Left forelimb (tissue), 1 donor: ENCODE data around the gene ASTN2.

Source experiments
- DNase-seq: peaks from one replicate; pipeline ENCODE4 v3.0.0-alpha.2; 2018; ENCODE audit warnings: low spot score

The ASTN2 gene

DNA sequence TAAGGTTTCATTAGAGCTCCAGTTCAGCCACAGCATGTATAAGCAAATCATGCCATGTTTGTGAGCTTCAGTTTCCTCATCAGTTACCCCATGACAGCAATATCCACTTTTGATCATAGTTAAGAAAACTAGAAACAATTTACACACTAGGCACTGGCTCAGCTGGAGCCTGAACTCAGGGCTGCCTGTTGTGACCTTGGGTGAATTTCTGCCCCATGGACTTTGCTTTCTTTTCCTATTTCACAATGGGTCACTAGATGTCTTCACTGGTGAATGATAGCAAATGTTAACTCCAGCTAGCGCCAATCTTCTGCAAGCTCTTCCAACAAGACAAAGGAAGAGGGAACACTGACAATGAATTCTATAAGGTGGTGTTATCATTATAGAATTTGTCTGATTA lies 961.1 kb downstream of the ASTN2 start:
- DNase-seq: no peak

- no peak for DNase-seq
Observed at GRCh38 chr9:116452634-116453033, 962.2 kb downstream of the ASTN2 start.

- DNase-seq: no peak
Observed at GRCh38 chr9:116452227-116452626, 962.6 kb downstream of the ASTN2 start.

DNA sequence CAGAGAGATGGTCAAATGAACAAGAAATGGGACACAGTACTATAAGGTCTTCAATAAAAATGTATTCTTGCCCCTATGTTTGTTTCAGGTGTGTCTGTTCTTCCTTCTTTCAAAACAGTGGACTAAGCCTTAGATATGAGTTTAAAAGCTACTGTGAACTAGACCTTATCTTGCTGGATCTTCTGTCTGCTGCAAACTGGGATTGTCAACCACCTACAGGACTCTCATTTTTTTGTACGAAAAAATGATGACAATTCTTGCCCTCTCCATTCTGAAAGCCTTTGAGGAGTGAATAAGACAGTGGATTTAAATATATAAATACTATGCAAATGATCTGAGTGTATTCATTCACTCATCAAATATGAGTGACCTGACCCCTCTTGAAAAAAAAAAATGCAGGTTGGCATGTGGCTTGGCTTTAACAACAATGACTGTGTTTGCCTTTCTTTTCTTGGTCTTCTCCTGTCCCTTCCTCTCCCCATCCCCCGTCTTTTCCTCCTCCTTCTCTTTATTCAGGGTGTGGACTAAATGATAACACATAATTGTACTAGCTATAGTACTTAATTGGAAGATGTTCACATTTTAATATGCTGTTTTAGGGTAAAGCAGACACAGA lies 963.2 kb downstream of the ASTN2 start:
- DNase-seq: no peak

DNA sequence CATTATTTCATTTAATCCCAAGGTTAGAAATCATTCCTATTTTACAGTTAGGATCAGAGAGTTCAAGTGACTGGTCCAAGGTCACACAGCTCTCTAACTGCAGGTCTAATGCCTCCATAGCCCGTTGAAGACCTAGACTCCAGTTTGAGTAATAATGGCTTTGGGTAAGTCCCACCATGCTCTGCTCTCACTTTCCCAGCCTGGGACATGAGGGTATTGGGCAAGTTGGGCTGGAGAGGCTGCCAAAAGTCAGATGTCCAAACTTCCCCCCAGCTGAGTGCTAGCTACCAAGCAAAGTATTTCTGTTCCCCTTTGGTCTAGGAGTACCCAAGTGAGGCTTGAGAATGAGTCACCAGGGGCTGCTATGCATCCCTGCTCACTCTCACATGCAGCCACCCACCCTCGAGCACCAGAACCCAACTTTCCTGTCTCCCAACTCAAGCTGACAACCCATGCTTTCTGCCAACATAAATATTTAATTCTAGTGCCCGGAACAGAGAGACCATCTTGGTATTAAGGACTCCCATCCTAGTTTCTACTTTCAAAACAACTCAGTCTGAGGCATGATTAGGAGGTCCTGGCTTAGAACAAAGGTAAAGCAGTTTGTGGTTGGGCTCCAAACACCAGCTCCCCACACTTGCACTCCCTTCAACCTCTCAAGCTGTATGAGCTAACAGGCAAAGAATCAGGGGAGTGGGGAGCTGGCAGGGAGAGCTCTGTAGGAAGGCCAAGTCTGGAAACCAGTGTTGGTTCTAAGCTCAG lies 964.3 kb downstream of the ASTN2 start:
- DNase-seq: no peak

DNA sequence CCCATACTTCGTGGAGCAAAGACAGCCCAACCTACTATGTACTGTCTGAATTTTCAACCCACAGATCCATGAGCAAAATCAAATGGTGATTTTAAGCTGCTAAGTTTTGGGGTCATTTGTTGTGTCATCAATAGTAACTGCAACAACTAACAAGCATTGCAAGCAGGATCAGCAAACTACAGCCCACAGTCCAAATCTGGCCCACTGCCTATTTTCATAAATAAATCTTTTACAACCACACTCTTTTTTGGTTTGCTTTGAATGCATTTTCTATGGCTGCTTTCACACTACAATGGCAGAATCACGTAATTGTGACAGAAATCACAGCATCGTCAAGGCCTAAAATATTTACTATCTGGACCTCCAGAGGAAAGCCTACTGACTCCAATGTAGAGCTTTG lies 964.9 kb downstream of the ASTN2 start:
- no peak for DNase-seq

DNA sequence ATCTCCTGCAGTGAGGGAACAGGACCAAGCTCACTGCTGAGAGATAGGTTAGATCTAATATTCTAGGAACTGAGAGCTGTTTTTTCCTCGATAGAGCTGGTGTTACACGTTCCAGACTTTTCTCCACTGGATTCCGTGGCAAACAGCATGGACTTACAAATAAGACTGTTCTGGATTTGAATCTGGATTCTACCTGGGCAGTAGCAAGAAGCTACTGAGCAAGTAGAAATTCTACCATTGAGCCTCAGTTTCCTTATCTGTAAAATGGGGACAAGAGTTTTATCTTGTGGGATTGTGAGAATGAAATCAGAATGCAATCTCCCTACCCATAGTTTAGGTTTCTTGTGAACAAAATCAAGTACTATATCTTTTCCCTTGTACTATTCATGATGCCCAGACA lies 966.4 kb downstream of the ASTN2 start:
- no peak for DNase-seq

GRCh38 chr9:116447934-116448333 lies 966.9 kb downstream of the ASTN2 start:
- no peak for DNase-seq

DNA sequence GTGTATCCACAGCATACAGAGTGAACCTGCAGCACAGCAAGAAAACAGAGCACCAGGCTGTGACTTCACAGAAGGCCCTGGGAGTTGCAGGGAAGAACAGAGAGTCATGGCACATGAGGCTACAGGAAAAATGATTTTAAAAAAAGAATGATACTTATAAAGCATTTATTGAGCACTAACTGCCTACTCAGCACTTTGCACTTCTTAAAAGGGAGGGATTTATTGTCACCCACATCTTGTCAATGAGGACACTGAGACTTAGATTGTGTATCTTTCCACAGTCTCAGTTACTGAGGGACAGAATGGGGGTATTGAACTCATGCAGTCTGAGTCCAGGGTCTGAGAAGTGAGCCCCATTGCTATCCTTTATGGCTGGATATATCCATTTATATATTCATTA lies 972.3 kb downstream of the ASTN2 start:
- DNase-seq: no peak

GRCh38 chr9:116437411-116438370 lies 977.2 kb downstream of the ASTN2 start:
- DNase-seq: no peak

GRCh38 chr9:116436121-116436520 lies 978.7 kb downstream of the ASTN2 start:
- no peak for DNase-seq

DNA sequence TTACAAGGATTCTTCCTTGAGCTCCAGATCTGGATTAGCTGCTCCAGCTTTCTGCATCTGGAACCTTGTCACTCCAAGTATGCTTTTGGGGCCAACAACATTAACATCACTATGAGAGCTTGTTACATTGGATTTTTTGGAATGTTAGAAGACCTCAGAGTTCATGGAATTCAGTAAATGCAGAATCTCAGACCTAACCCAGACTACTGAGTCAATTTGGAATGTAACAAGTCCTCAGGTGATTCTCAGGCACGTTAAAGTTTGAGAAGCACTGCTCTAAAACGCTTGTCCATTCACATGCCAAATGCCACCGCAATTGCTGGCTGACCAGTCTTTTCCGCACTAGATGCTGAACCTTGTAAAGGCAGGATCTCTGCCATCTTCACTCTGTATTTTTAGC lies 979.2 kb downstream of the ASTN2 start:
- no peak for DNase-seq

DNA sequence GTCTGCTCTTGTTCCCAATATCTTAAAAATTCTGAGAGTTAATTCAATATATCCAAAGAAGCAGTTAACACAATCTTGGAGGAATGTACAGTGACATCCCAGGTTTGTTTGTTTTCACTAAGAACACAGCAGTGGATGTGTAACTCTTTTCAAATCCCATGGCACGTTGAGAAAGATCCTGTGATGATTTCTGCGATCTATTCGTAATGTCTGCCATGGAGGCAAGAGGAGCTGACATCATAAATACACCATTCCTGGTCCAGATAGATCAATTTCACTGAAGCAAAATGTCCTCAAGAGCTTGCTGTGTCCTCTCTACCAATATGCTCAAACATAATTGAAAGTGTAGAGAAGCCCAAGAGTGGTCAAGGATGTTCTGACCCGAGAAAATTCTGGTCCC lies 980.5 kb downstream of the ASTN2 start:
- DNase-seq: no peak

DNA sequence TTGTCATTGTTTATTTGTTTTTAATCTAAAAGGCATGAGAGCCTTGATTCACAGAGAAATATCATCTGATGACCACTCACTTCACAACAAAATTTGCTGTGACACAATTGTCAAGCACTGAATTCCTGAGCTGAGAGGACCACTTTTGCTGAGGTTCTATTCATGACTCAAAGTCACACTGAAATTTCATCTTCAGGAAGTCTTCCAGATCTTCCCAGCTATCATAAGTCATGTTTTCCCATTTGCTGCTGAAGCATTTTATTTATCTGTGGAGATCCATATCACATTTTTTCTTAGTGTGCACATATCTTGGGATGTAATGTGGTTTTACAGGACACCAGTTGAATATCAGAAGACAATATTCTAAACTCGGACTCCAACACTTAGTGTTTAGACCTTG lies 982.8 kb downstream of the ASTN2 start:
- no peak for DNase-seq

- no peak for DNase-seq
Observed at GRCh38 chr9:116430849-116431248, 984.0 kb downstream of the ASTN2 start.

GRCh38 chr9:116425244-116425643 lies 989.6 kb downstream of the ASTN2 start:
- no peak for DNase-seq

DNA sequence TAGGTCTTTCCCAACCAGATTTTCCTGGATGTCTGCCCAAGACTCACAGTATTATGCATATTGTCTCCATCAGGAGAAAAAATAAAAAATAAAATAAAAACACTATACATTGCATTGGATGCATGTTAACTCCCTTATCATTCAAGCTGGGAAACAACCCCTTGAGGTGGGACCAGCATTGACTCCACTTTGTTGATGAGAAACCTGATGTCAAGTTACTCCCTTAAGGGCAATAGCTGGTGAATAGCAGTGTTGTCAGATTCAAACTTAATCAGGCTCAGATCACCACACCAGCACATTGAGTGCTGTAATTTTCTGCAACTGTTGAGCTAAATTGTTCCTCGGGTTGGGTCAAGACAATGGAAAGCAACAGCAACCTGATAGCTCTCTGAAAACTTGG lies 991.7 kb downstream of the ASTN2 start:
- no peak for DNase-seq

GRCh38 chr9:116422119-116422979 lies 992.5 kb downstream of the ASTN2 start:
- no peak for DNase-seq

DNA sequence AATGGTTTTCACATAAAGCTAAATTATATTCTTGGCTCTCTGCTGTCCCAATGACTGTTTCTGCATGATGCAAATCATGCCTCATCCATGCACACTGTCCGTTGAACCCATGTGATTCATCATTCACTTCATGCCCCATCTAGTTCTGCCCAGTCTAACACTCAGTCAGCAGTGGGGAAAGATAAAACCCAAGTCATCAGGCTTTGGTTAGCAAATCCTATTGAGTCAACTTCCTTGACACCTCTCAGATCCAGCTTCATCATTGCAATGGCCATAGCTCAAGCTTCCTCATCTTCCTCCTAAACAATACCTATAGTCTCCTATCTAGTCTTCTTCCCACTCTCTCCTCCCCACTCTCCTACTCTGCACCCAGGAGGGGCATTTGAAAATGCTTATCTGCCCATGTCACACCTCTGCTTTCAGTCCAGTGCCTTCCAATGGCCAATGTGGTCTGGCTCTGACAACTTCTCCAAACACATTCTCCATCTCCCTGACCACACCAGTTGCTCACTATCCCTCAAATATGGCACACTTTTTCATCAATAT lies 993.8 kb downstream of the ASTN2 start:
- no peak for DNase-seq

DNA sequence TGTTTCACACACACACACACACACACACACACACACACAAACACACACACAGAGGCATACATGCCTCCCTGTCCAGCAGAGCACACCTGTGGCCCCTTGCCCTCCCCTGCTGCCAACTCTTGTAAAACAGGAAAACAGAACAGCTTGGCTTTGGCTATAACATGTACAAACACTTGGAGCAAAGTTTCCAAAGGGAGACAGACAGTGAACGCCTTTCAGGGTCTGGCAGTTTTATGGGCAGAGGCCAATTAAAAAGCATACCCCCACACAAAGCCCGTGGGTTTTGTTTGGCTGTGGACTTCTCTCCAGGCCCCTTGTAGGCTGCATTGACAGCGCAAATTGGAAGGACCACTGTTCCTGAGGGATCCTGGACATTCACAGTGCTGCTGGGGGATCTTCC lies 995.7 kb downstream of the ASTN2 start:
- no peak for DNase-seq

GRCh38 chr9:116417464-116417863 lies 997.4 kb downstream of the ASTN2 start:
- no peak for DNase-seq

DNA sequence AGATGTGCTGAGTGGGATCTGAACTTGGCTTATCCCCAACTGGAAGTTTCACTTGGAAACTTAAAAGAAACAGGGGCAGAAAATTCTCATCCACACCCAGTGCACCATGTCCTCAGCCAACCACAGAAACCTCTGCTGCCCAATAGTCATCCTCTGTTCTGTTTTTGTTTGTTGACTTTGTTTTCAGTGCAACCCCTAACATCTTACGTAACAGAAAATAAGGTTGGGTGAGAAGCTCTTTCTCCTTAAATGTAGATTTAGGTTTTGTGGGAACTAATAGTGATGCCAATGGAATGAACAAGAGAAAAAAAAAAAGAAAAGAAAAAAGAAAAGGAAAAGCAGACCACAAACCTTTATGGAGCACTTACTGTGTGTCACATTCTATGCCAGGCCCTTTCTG lies 998.4 kb downstream of the ASTN2 start:
- no peak for DNase-seq
